IMR-90 (cell line): ENCODE measurements around the gene SECISBP2. TPM values are rescaled to one million over a fixed set of nuclear protein-coding genes. Genes with fewer than 3 reads are reported as not detected.

Experiments used
- ATAC-seq: fragments of 200-7000 bp; cut with Tn5 transposase; 2 replicates; pipeline ENCODE4 v1.9.1; 2020; ENCODE audit warnings: low read depth, mild to moderate bottlenecking, moderate library complexity
- BruUV-seq: library from RNA; stranded (reverse); fragments of 400-500 nt; replicated peaks from 2 replicates; lab custom pipeline; 2021; lab: Mats Ljungman, UMichigan
- CTCF ChIA-PET: fragments of 300-600 bp; formaldehyde crosslinking; extraction: SDS; loops from one replicate; lab custom pipeline; 2021; ENCODE audit warnings: antibody characterized with exemption; lab: Yijun Ruan, JAX
- POLR2A ChIA-PET: fragments of 300-600 bp; sonication (Branson Sonifier 250); formaldehyde crosslinking; loops from one replicate; lab custom pipeline; 2022; ENCODE audit warnings: antibody characterized with exemption; ENCODE audit not compliant: unreplicated experiment; lab: Charles Lee
- DNase-seq: peaks from one replicate; pipeline ENCODE4 v3.0.0; 2013
- H2AFZ ChIP-seq: replicated peaks from 2 replicates; pipeline ENCODE3; 2013; ENCODE audit warnings: low read length, mild to moderate bottlenecking; ENCODE audit not compliant: poor library complexity
- H2AK5ac ChIP-seq: 2 replicates; pipeline ENCODE4 v1.6.1; 2013; ENCODE audit warnings: low read depth, low read length, inconsistent platforms
- H2AK9ac ChIP-seq: replicated peaks from 2 replicates; pipeline ENCODE3; 2013; ENCODE audit warnings: mild to moderate bottlenecking, low read depth, low read length, moderate library complexity; ENCODE audit not compliant: poor library complexity
- H2BK120ac ChIP-seq: 2 replicates; pipeline ENCODE4 v1.6.1; 2013; ENCODE audit warnings: low read depth, low read length, inconsistent platforms
- H2BK15ac ChIP-seq: 3 replicates; pipeline ENCODE4 v1.6.1; 2013; ENCODE audit warnings: low read depth, low read length, inconsistent platforms
- H2BK20ac ChIP-seq: 2 replicates; pipeline ENCODE4 v1.6.1; 2013; ENCODE audit warnings: low read depth, mild to moderate bottlenecking, inconsistent platforms, low read length, moderate library complexity
- H2BK5ac ChIP-seq: 2 replicates; pipeline ENCODE4 v1.6.1; 2013; ENCODE audit warnings: mild to moderate bottlenecking, low read depth, low read length, inconsistent platforms; ENCODE audit not compliant: poor library complexity, severe bottlenecking
- H3K14ac ChIP-seq: replicated peaks from 2 replicates; pipeline ENCODE4 v1.6.1; 2013; ENCODE audit warnings: low read depth, low read length, inconsistent platforms
- H3K18ac ChIP-seq: 2 replicates; pipeline ENCODE4 v1.6.1; 2013; ENCODE audit warnings: low read depth, low read length, control low read depth
- H3K23ac ChIP-seq: 2 replicates; pipeline ENCODE4 v1.6.1; 2013; ENCODE audit warnings: low read depth, low read length, inconsistent platforms
- H3K27ac ChIP-seq: 2 replicates; pipeline ENCODE4 v1.5.1; 2013; ENCODE audit warnings: mild to moderate bottlenecking, control low read depth, low read length; ENCODE audit not compliant: insufficient read depth
- H3K27me3 ChIP-seq: 2 replicates; pipeline ENCODE4 v1.6.1; 2013; ENCODE audit warnings: low read length; ENCODE audit not compliant: control insufficient read depth, insufficient read depth
- H3K36me3 ChIP-seq: 2 replicates; pipeline ENCODE4 v1.6.1; 2013; ENCODE audit warnings: low read length, mixed read lengths; ENCODE audit not compliant: control insufficient read depth, insufficient read depth
- H3K4ac ChIP-seq: 2 replicates; pipeline ENCODE4 v1.6.1; 2013; ENCODE audit warnings: low read depth, low read length, inconsistent platforms
- H3K4me1 ChIP-seq: 2 replicates; pipeline ENCODE4 v1.6.1; 2013; ENCODE audit warnings: low read length, mixed read lengths; ENCODE audit not compliant: control insufficient read depth, insufficient read depth
- H3K4me2 ChIP-seq: 2 replicates; pipeline ENCODE4 v1.6.1; 2013; ENCODE audit warnings: low read depth, mild to moderate bottlenecking, control low read depth, low read length, moderate library complexity
- H3K4me3 ChIP-seq: 2 replicates; pipeline ENCODE4 v1.5.1; 2013; ENCODE audit warnings: low read depth, mild to moderate bottlenecking, control low read depth, low read length, moderate library complexity; ENCODE audit not compliant: insufficient read depth
- H3K56ac ChIP-seq: 2 replicates; pipeline ENCODE4 v1.6.1; 2013; ENCODE audit warnings: low read length, inconsistent platforms; ENCODE audit not compliant: insufficient read depth; ENCODE audit errors: extremely low read depth
- H3K79me1 ChIP-seq, 2 experiments: 2 replicates each; pipeline ENCODE4 v1.6.1; 2013; ENCODE audit warnings: low read length in 2 of 2, inconsistent platforms in 1 of 2, low read depth in 1 of 2
- H3K9ac ChIP-seq: 2 replicates; pipeline ENCODE4 v1.6.1; 2013; ENCODE audit warnings: low read depth, low read length, control low read depth
- H3K9me1 ChIP-seq: 2 replicates; pipeline ENCODE4 v1.6.1; 2013; ENCODE audit warnings: low read length, inconsistent platforms; ENCODE audit not compliant: insufficient read depth
- H3K9me3 ChIP-seq: 2 replicates; pipeline ENCODE4 v1.6.1; 2013; ENCODE audit warnings: low read length; ENCODE audit not compliant: control insufficient read depth, insufficient read depth
- H4K20me1 ChIP-seq: 2 replicates; pipeline ENCODE4 v1.6.1; 2013; ENCODE audit warnings: low read length, inconsistent platforms; ENCODE audit not compliant: insufficient read depth
- H4K5ac ChIP-seq: 2 replicates; pipeline ENCODE4 v1.6.1; 2013; ENCODE audit warnings: mild to moderate bottlenecking, low read depth, low read length, control low read depth
- H4K8ac ChIP-seq, 2 experiments: 2 replicates each; pipeline ENCODE4 v1.6.1; 2013; ENCODE audit warnings: low read depth in 2 of 2, low read length in 2 of 2, control low read depth in 1 of 2, inconsistent platforms in 1 of 2
- H4K91ac ChIP-seq: 2 replicates; pipeline ENCODE4 v1.6.1; 2013; ENCODE audit warnings: low read depth, low read length, inconsistent platforms; ENCODE audit not compliant: insufficient read depth
- CEBPB ChIP-seq: IDR thresholded peaks from 2 replicates; pipeline ENCODE4 v1.6.1; 2012; ENCODE audit warnings: low read depth, low read length, improper control_type of control experiment
- CHD1 ChIP-seq: IDR thresholded peaks from 2 replicates; pipeline ENCODE4 v1.6.1; 2012; ENCODE audit warnings: low read depth, low read length, improper control_type of control experiment
- POLR2A ChIP-seq: IDR thresholded peaks from 2 replicates; pipeline ENCODE4 v1.6.1; 2012; ENCODE audit warnings: mild to moderate bottlenecking, low read depth, low read length
- WGBS, 2 experiments: methylation state at CpG; one replicate each; pipeline versions ENCODE4 v1.1.5 to v1.1.7; 2013; ENCODE audit warnings: missing lambda C conversion rate in 2 of 2; ENCODE audit not compliant: insufficient read length in 1 of 2; ENCODE audit errors: extremely low coverage in 2 of 2; 5-methylcytosine and 5-hydroxymethylcytosine counted together
- dilution Hi-C: fragments of 300-500 bp; cut with HindIII; formaldehyde crosslinking; loops from one replicate; pipeline ENCODE4 v1.14.3; 2018; ENCODE audit warnings: low sequenced_read_pairs; ENCODE audit not compliant: unreplicated experiment
- in situ Hi-C: fragments of 300-500 bp; cut with MboI; formaldehyde crosslinking; loops from 3 replicates; pipeline ENCODE4 v1.14.3; 2019; ENCODE audit warnings: low sequenced_read_pairs, inconsistent platforms, mixed read lengths
- intact Hi-C: fragments of 100-400 bp; cut with micrococcal nuclease; formaldehyde crosslinking; loops from 2 replicates; pipeline ENCODE4 v1.10.0; 2022
- polyA plus RNA-seq, 3 experiments: library from polyadenylated mRNA; depleted of rRNA; stranded (reverse); fragments of >200 nt; gene quantifications; 2 replicates each; pipeline ENCODE4 v1.2.3, GENCODE V29; 2012; ENCODE audit warnings: low replicate concordance in 1 of 3
- total RNA-seq: library from RNA; depleted of rRNA; stranded (reverse); fragments of >200 nt; gene quantifications from 2 replicates; pipeline ENCODE4 v1.2.3, GENCODE V29; 2012

Gene SECISBP2
- total and polyA plus RNA-seq, 2 of the 4 experiments (the other 2 are of a cell fraction), result 16.4 to 18.8 TPM

DNA sequence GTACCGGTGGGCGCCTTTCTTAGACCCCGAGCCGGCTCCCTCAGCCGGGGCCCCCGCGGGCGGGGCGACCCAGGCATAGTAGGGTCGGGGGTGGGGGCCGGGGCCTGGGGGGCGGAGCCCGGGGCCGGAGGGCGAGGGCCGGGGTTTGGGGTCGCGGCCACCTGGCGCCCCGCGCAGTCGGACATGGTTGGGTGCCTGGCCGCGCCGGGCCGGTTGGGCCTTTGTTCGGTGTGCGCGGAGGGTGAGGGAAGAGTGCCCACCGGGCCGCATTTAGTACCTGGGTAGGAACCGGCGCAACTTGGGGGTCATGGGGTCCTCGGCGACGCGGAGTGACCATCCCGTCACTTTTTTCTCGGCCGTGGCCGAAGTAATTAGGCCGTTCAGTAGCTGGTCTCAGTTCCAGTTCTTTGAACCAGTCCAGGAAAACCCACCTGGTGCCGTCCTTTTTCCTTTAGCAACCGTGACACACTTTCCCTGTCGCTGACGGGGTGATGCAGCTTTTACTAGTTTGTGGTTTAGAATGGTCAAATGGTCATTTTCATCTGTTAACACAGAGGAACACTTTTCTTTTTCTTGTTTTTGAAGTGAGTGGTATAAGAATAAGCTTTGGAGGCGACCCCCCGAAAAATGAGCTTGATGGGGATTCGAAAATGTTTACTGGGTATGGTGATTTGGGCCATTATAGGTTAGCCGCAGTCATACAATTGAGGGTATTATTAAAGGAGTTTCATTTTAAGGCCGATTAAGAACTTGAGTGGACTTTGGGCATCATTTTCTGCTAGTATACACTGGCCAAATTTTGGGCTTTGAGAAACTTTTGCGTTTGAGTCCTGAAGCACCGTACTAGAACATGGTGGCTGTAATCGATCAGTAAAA lies 6.7 kb upstream of the SECISBP2 start:
- Histone ChIP-seq H3K56ac (peak overlapping the region; percentile 90), H3K27ac (peak overlapping the region; percentile 77), H3K4me2 (peak overlapping the region; percentile 100), H3K9me1 (no peaks in the 10 kb centered on the region; the same call in 1 of the 2 replicates), H3K36me3 (no peaks in the 10 kb centered on the region; the same call in 1 of the 2 replicates), H3K4ac (peak overlapping the region; percentile 66), H3K9me3 (no peaks in the 10 kb centered on the region), H2BK15ac (peak overlapping the region; percentile 45; the same call in 2 of the 3 replicates), H2AK5ac (peak overlapping the region; percentile 53; the same call in 1 of the 2 replicates), H3K9ac (peak overlapping the region; percentile 87), H3K18ac (no peak overlapping the region), H3K14ac (peak overlapping the region; percentile 12), H2AFZ (peak overlapping the region; percentile 95), H4K20me1 (no peaks in the 10 kb centered on the region; the same call in 1 of the 2 replicates), H2BK20ac (no peak overlapping the region), H2BK5ac (peak overlapping the region; percentile 86), H4K8ac (peak overlapping the region; percentile 27 to 66; a peak in 2 of 4 replicates), H4K5ac (no peak overlapping the region; the same call in 1 of the 2 replicates), H3K23ac (peak overlapping the region; percentile 93), H4K91ac (peak overlapping the region; percentile 39; the same call in 1 of the 2 replicates), H3K4me1 (peaks cover 3% of the 10 kb centered on the region), H3K27me3 (no peaks in the 10 kb centered on the region), H3K4me3 (peak overlapping the region; percentile 57), H3K79me1 (peaks cover 4 to 10% of the 10 kb centered on the region in 2 experiments; a peak in 3 of 4 replicates), H2BK120ac (peak overlapping the region; percentile 17; the same call in 1 of the 2 replicates), H2AK9ac (peak overlapping the region; percentile 66)
- ChIA-PET CTCF (no interaction called here), POLR2A (no interaction called here)
- dilution Hi-C loops, result no loop called here
- no peak for TF ChIP-seq CEBPB
- TF ChIP-seq CHD1, result peak; percentile 71; the same call in 1 of the 2 replicates
- TF ChIP-seq POLR2A, result no peak
- in situ Hi-C loops, result no loop called here
- WGBS, 2 experiments, result 0% methylated on average over 14 of the region's 54 CpGs; no CpG with 5 or more reads in 1 of the 2 experiments
- intact Hi-C loops, result loop anchor here (1.0 to 10.0 kb wide), 8 partner anchors 131 to 1597 kb away; no protein-coding TSS in a partner anchor
- BruUV-seq, result no TSS peak
- ATAC-seq, result peak; percentile 1; the same call in 1 of the 2 replicates
- DNase-seq, result no peak
